Measurements from ENCODE around the gene RPL27. TPM values are rescaled to one million over a fixed set of nuclear protein-coding genes. Genes with fewer than 3 reads are reported as not detected.
A peak's percentile ranks its signal among the peaks of the same experiment; 100 is the strongest.

RPL27 gene
- total and polyA plus RNA-seq, 2 of the 13 experiments (the other 11 are each of a cell fraction or from before 2014, with no cell fraction given): 1,585 to 5,840 TPM

DNA sequence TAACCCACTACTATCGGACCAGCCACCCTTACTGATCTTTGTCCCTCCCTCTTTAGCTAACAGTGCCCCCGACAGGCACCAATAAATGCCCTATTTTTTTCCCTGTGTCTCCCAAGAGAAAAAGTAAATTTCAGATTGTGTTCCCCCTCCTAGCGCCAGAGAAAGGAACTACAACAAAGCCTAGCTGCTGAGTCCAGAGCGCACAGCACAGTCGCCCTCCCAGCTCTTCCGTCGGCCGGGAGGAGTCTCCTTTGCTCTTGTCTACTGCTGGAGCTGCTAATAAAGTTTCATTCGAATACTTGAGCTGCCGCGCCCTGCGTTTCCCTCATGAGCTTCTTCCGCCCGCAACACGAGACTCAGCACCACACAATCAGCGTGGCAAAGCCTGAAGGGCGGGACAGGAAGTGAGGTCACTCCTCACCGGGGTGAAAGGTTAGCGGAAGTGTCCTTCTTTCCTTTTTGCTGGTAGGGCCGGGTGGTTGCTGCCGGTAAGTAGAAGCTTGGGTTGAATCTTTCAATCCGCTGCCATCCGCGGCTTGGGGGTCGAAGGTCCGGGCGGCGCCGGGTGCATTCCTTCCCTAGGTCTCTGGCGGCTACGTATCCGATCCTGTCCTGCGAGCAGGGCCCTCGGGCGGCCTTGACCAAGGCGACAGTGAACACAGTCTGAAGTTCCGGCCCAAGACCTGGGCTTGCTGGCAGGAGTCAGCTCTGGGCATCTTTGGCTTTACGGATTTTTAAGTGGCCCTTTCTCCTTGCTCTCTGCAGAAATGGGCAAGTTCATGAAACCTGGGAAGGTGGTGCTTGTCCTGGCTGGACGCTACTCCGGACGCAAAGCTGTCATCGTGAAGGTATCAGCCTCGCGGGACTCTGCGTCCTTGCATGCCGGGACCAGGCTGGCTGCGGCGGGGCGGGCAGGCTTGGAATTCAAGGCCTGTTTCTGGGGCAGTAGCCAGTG is at the start of gene RPL27 (continued):
- TF ChIP-seq TEAD3 (CRISPR knock-in tag; optimal IDR thresholded peaks at IDR 0.05; ENCODE audit: borderline replicate concordance) (peak; percentile 99), KLF12 (CRISPR knock-in tag; IDR thresholded peaks at IDR 0.05; ENCODE audit: borderline replicate concordance) (peak; percentile 100), ZNF788 (CRISPR knock-in tag; IDR thresholded peaks at IDR 0.05; ENCODE audit: borderline replicate concordance) (peak; percentile 99), ATF7-NPFF (CRISPR knock-in tag; IDR thresholded peaks at IDR 0.05; ENCODE audit: low read depth) (peak; percentile 90), SYNCRIP (IDR thresholded peaks at IDR 0.05; ENCODE audit: insufficient read depth, low read depth, low read length) (no peak), SP140L (CRISPR knock-in tag; IDR thresholded peaks at IDR 0.05; ENCODE audit: borderline replicate concordance) (peak; percentile 67), SP1 (IDR thresholded peaks at IDR 0.05) (no peak), SP1 (CRISPR knock-in tag; IDR thresholded peaks at IDR 0.05) (peak; percentile 98), NR0B2 (CRISPR knock-in tag; IDR thresholded peaks at IDR 0.05) (peak; percentile 63; the same call in 1 of the 2 replicates), NFE2L2 (IDR thresholded peaks at IDR 0.05; ENCODE audit: low read length) (peak; percentile 1; the same call in 1 of the 2 replicates), IKZF4 (CRISPR knock-in tag; IDR thresholded peaks at IDR 0.05; ENCODE audit: borderline replicate concordance, low read depth, not compliant biosample characterization) (peak; percentile 89), ZFX (CRISPR knock-in tag; IDR thresholded peaks at IDR 0.05; ENCODE audit: low read depth) (peak; percentile 100), IRF2 (CRISPR knock-in tag; IDR thresholded peaks at IDR 0.05) (peak; percentile 100), JARID2 (CRISPR knock-in tag; IDR thresholded peaks at IDR 0.05; ENCODE audit: insufficient replicate concordance) (no peak), REPIN1 (CRISPR knock-in tag; IDR thresholded peaks at IDR 0.05; ENCODE audit: borderline replicate concordance, low read depth) (peak; percentile 100), ZSCAN12 (CRISPR knock-in tag; IDR thresholded peaks at IDR 0.05) (0 out of 2 replicates have a peak, but pooled peaks have one; percentile 9), SOX6 (IDR thresholded peaks at IDR 0.05) (no peak), SOX6 (CRISPR knock-in tag; IDR thresholded peaks at IDR 0.05) (peak; percentile 93), KAT2B (IDR thresholded peaks at IDR 0.05; ENCODE audit: borderline replicate concordance, low read depth, low read length) (no peak)
- TF ChIP-seq, protein P1, sequence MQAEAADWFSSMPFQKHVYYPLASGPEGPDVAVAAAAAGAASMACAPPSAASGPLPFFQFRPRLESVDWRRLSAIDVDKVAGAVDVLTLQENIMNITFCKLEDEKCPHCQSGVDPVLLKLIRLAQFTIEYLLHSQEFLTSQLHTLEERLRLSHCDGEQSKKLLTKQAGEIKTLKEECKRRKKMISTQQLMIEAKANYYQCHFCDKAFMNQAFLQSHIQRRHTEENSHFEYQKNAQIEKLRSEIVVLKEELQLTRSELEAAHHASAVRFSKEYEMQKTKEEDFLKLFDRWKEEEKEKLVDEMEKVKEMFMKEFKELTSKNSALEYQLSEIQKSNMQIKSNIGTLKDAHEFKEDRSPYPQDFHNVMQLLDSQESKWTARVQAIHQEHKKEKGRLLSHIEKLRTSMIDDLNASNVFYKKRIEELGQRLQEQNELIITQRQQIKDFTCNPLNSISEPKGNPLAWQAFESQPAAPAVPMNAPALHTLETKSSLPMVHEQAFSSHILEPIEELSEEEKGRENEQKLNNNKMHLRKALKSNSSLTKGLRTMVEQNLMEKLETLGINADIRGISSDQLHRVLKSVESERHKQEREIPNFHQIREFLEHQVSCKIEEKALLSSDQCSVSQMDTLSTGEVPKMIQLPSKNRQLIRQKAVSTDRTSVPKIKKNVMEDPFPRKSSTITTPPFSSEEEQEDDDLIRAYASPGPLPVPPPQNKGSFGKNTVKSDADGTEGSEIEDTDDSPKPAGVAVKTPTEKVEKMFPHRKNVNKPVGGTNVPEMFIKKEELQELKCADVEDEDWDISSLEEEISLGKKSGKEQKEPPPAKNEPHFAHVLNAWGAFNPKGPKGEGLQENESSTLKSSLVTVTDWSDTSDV (CRISPR knock-in tag; IDR thresholded peaks at IDR 0.05): peak; percentile 81; the same call in 1 of the 2 replicates
- TF ChIP-seq, protein P2, sequence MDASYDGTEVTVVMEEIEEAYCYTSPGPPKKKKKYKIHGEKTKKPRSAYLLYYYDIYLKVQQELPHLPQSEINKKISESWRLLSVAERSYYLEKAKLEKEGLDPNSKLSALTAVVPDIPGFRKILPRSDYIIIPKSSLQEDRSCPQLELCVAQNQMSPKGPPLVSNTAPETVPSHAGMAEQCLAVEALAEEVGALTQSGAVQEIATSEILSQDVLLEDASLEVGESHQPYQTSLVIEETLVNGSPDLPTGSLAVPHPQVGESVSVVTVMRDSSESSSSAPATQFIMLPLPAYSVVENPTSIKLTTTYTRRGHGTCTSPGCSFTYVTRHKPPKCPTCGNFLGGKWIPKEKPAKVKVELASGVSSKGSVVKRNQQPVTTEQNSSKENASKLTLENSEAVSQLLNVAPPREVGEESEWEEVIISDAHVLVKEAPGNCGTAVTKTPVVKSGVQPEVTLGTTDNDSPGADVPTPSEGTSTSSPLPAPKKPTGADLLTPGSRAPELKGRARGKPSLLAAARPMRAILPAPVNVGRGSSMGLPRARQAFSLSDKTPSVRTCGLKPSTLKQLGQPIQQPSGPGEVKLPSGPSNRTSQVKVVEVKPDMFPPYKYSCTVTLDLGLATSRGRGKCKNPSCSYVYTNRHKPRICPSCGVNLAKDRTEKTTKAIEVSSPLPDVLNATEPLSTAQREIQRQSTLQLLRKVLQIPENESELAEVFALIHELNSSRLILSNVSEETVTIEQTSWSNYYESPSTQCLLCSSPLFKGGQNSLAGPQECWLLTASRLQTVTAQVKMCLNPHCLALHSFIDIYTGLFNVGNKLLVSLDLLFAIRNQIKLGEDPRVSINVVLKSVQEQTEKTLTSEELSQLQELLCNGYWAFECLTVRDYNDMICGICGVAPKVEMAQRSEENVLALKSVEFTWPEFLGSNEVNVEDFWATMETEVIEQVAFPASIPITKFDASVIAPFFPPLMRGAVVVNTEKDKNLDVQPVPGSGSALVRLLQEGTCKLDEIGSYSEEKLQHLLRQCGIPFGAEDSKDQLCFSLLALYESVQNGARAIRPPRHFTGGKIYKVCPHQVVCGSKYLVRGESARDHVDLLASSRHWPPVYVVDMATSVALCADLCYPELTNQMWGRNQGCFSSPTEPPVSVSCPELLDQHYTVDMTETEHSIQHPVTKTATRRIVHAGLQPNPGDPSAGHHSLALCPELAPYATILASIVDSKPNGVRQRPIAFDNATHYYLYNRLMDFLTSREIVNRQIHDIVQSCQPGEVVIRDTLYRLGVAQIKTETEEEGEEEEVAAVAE (CRISPR knock-in tag; IDR thresholded peaks at IDR 0.05; ENCODE audit: borderline replicate concordance): peak; percentile 93

Measured in HepG2 (cell line).